Liver (tissue), 9 donors: ENCODE data around the gene BCL2. TPM values are rescaled to one million over a fixed set of nuclear protein-coding genes. Genes with fewer than 3 reads are reported as not detected.

Experiments used
- DNase-seq: peaks from one replicate; pipeline ENCODE4 v3.0.0-alpha.2; 2017; ENCODE audit warnings: low spot score
- H3K27ac ChIP-seq, 2 donors: one replicate each; pipeline ENCODE4 v1.7.0; 2013; ENCODE audit warnings: inconsistent platforms in 2 of 2, low read length in 2 of 2, control low read depth in 1 of 2, low read depth in 1 of 2, mild to moderate bottlenecking in 1 of 2
- H3K27me3 ChIP-seq, 4 donors: one replicate each; pipeline versions ENCODE4 v1.6.1 to v1.7.0; 2013; ENCODE audit warnings: low read length in 3 of 4, inconsistent platforms in 1 of 4, mild to moderate bottlenecking in 1 of 4, moderate library complexity in 1 of 4; ENCODE audit not compliant: control insufficient read depth in 4 of 4, insufficient read depth in 4 of 4
- H3K36me3 ChIP-seq, 4 donors: one replicate each; pipeline versions ENCODE4 v1.6.1 to v1.7.0; 2013; ENCODE audit warnings: low read length in 3 of 4, mild to moderate bottlenecking in 3 of 4, low read depth in 1 of 4, moderate library complexity in 1 of 4; ENCODE audit not compliant: control insufficient read depth in 4 of 4, insufficient read depth in 3 of 4
- H3K4me1 ChIP-seq, 4 donors: one replicate each; pipeline versions ENCODE4 v1.6.1 to v1.7.0; 2013; ENCODE audit warnings: low read length in 3 of 4, mild to moderate bottlenecking in 3 of 4, moderate library complexity in 1 of 4; ENCODE audit not compliant: control insufficient read depth in 4 of 4, insufficient read depth in 4 of 4
- H3K4me3 ChIP-seq, 3 donors: one replicate each; pipeline versions ENCODE4 v1.6.1 to v1.7.0; 2013; ENCODE audit warnings: low read length in 3 of 3, control low read depth in 1 of 3, low read depth in 1 of 3, mild to moderate bottlenecking in 1 of 3
- H3K9ac ChIP-seq, 2 donors: one replicate each; pipeline ENCODE4 v1.7.0; 2013; ENCODE audit warnings: low read length in 2 of 2, mild to moderate bottlenecking in 2 of 2, moderate library complexity in 2 of 2, control low read depth in 1 of 2, low read depth in 1 of 2
- H3K9me3 ChIP-seq, 4 donors: one replicate each; pipeline versions ENCODE4 v1.6.1 to v1.7.0; 2013; ENCODE audit warnings: low read length in 3 of 4; ENCODE audit not compliant: control insufficient read depth in 4 of 4
- ATF3 ChIP-seq: IDR thresholded peaks from 2 replicates; pipeline ENCODE4 v1.6.1; 2016; ENCODE audit warnings: antibody characterized with exemption
- CTCF ChIP-seq: fragments of 150-350 bp; IDR thresholded peaks from 2 replicates; pipeline ENCODE4 v1.5.1; 2017; ENCODE audit warnings: improper control_type of control experiment, low read depth, low read length; ENCODE audit not compliant: missing input control
- EGR1 ChIP-seq, 2 donors: IDR thresholded peaks; 2 replicates each; pipeline ENCODE4 v1.6.1; 2016 to 2018; ENCODE audit warnings: antibody characterized with exemption in 2 of 2, low read depth in 2 of 2
- FOXA1 ChIP-seq: IDR thresholded peaks from 2 replicates; pipeline ENCODE4 v1.6.1; 2016; ENCODE audit warnings: antibody characterized with exemption
- FOXA2 ChIP-seq: IDR thresholded peaks from 2 replicates; pipeline ENCODE4 v1.6.1; 2016; ENCODE audit warnings: antibody characterized with exemption
- GABPA ChIP-seq, 2 donors: IDR thresholded peaks in 1 of 2; conservative IDR thresholded peaks in 1 of 2; 2 replicates each; pipeline ENCODE4 v1.6.1; 2016; ENCODE audit warnings: antibody characterized with exemption in 2 of 2, mild to moderate bottlenecking in 1 of 2, moderate library complexity in 1 of 2
- HNF4A ChIP-seq, 2 donors: conservative IDR thresholded peaks; 2 replicates each; pipeline ENCODE4 v1.6.1; 2016; ENCODE audit warnings: antibody characterized with exemption in 2 of 2, mild to moderate bottlenecking in 2 of 2
- HNF4G ChIP-seq: IDR thresholded peaks from 2 replicates; pipeline ENCODE4 v1.6.1; 2016; ENCODE audit warnings: antibody characterized with exemption
- JUND ChIP-seq, 2 donors: IDR thresholded peaks; 2 replicates each; pipeline ENCODE4 v1.6.1; 2016; ENCODE audit warnings: antibody characterized with exemption in 2 of 2
- MAX ChIP-seq: IDR thresholded peaks from 2 replicates; pipeline ENCODE4 v1.6.1; 2016; ENCODE audit warnings: antibody characterized with exemption
- NR2F2 ChIP-seq: IDR thresholded peaks from 2 replicates; pipeline ENCODE4 v1.6.1; 2016; ENCODE audit warnings: antibody characterized with exemption
- RAD21 ChIP-seq, 2 donors: IDR thresholded peaks; 2 replicates each; pipeline ENCODE4 v1.6.1; 2016; ENCODE audit warnings: antibody characterized with exemption in 2 of 2, mild to moderate bottlenecking in 2 of 2
- RXRA ChIP-seq, 2 donors: IDR thresholded peaks; 2 replicates each; pipeline ENCODE4 v1.6.1; 2017 to 2018; ENCODE audit warnings: antibody characterized with exemption in 2 of 2, mild to moderate bottlenecking in 1 of 2
- TAF1 ChIP-seq: conservative IDR thresholded peaks from 2 replicates; pipeline ENCODE4 v1.6.1; 2016; ENCODE audit warnings: antibody characterized with exemption, mild to moderate bottlenecking
- YY1 ChIP-seq: IDR thresholded peaks from 2 replicates; pipeline ENCODE4 v1.6.1; 2016; ENCODE audit warnings: antibody characterized with exemption, mild to moderate bottlenecking
- WGBS: extraction: QIAGEN DNeasy Blood & Tissue Kit; methylation state at CpG from one replicate; pipeline ENCODE4 v1.1.7; 2013; 5-methylcytosine and 5-hydroxymethylcytosine counted together
- polyA plus RNA-seq, 2 donors: library from polyadenylated mRNA; stranded (reverse) in 1 of 2; unstranded in 1 of 2; fragments of 200-250 nt in 1 of 2; fragments of >200 nt in 1 of 2; fragmentation: Nextera tagmentation in 1 of 2; extraction: Ambion mirVana in 1 of 2; gene quantifications; one replicate each; pipeline versions ENCODE4 v1.2.1 to v1.2.3, GENCODE V29; 2013 to 2015
- total RNA-seq, 2 donors: library from RNA; depleted of rRNA; stranded (reverse); fragments of >200 nt; gene quantifications; one replicate each; pipeline ENCODE4 v1.2.3, GENCODE V29; 2014
- TF ChIP-seq, protein P1 (sequence below): IDR thresholded peaks from 2 replicates; pipeline ENCODE4 v1.6.1; 2016; ENCODE audit warnings: antibody characterized with exemption
- donor health status: healthy.
- donor health status: healthy.
- donor health status: healthy.
- donor health status: healthy.
- donor health status: healthy.

BCL2 gene
- total and polyA plus RNA-seq, 4 donors: 0.40 to 3.9 (median 1.4) TPM

- H3K27ac ChIP-seq: no peak overlapping the region
- no peak overlapping the region for H3K9ac ChIP-seq
- DNase-seq: no peak
- H3K36me3 ChIP-seq: no peaks in the 10 kb centered on the region
- no peak overlapping the region for H3K4me3 ChIP-seq
- H3K27me3 ChIP-seq: no peaks in the 10 kb centered on the region
- 96% methylated on average over 12 of the region's 12 CpGs for WGBS
- no peaks in the 10 kb centered on the region for H3K9me3 ChIP-seq
- TF ChIP-seq GABPA (IDR thresholded peaks at IDR 0.05 in 1 of 2, conservative IDR thresholded peaks at IDR 0.05 in 1 of 2) (no peak), CTCF (no peak), MAX (no peak)
- H3K4me1 ChIP-seq: peaks cover 0 to 10% (median 5%) of the 10 kb centered on the region in 4 donors
These were observed 214.7 kb downstream of the BCL2 start for GRCh38 chr18:63104868-63105267.

DNA sequence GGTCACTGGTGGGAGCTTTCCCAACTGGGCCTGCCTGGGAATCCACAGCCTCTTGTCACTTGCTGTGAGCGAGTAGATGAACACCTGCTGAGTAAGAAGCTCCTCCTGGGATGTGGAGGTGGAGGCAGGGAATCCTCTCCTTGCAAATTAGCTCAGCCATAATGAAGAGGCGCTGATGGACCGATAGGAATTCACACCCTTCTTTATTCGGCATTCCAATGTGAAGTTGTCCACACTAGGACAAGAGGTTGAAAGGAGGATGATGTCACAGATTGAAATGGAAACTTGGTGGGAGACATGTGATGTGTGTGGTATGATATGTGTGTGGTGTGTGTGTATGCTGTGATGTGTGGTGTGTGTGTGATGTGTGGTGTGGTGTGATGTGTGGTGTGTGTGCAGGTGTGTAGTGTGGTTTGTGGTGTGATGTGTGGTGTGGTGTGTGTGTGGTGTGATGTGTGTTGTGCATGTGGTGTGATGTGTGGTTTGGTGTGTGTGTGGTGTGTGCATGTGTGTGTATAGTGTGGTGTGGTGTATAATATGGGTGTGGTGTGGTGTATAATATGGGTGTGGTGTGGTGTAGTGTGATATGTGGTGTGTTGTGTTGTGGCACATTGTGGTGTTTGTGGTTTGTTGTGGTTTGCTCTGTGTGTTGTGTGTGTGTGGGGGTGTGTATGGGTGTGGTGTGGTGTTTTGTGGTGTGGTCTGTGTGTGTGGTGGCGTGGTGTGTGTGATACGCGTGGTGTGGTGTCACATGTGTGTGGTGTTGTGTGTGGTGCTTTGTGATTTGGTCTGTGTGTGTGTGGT, 216.4 kb downstream of the BCL2 start:
- 81% methylated on average over 7 of the region's 7 CpGs for WGBS
- H3K27ac ChIP-seq: no peak overlapping the region
- no peaks in the 10 kb centered on the region for H3K36me3 ChIP-seq
- H3K9me3 ChIP-seq: no peaks in the 10 kb centered on the region
- H3K4me3 ChIP-seq: no peak overlapping the region
- H3K27me3 ChIP-seq: no peaks in the 10 kb centered on the region
- H3K4me1 ChIP-seq: peaks cover 2 to 16% (median 8%) of the 10 kb centered on the region in 4 donors
- H3K9ac ChIP-seq: no peak overlapping the region
- no peak for TF ChIP-seq YY1
- TF ChIP-seq HNF4A (conservative IDR thresholded peaks at IDR 0.05): no peak
- no peak for TF ChIP-seq GABPA (IDR thresholded peaks at IDR 0.05 in 1 of 2, conservative IDR thresholded peaks at IDR 0.05 in 1 of 2)
- TF ChIP-seq RAD21 (IDR thresholded peaks at IDR 0.05): no peak
- TF ChIP-seq ATF3: no peak
- no peak for DNase-seq

DNA sequence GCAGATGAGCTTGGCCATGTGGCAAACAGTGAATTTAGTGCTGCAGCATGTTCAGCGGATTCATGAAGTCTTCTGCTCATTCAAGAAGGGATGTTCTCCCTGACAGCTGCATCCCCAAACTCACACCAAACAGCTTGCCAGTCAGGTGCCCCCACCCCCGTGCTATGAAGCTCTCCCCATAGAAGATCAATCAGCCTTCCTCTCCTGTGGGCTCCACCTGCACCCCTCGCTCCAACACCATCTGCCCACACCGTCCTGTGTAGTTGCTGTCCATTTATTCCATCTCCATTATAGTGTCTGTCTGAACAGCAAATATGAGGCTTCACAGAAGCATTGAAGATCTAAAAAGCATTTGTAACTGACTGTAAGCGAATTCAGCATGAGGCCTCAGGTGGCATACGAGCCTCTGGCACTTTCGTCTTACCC, 218.9 kb downstream of the BCL2 start:
- no peaks in the 10 kb centered on the region for H3K36me3 ChIP-seq
- H3K27me3 ChIP-seq: no peaks in the 10 kb centered on the region
- WGBS: 92% methylated on average over 7 of the region's 7 CpGs
- no peak overlapping the region for H3K27ac ChIP-seq
- H3K4me1 ChIP-seq: peaks cover 2 to 16% (median 8%) of the 10 kb centered on the region in 4 donors
- H3K4me3 ChIP-seq: no peak overlapping the region
- DNase-seq: no peak
- no peak overlapping the region for H3K9ac ChIP-seq
- no peaks in the 10 kb centered on the region for H3K9me3 ChIP-seq
- TF ChIP-seq CTCF: no peak
- no peak for TF ChIP-seq HNF4G
- TF ChIP-seq ATF3: no peak
- TF ChIP-seq HNF4A (conservative IDR thresholded peaks at IDR 0.05): no peak
- no peak for TF ChIP-seq JUND (IDR thresholded peaks at IDR 0.05)
- no peak for TF ChIP-seq GABPA (IDR thresholded peaks at IDR 0.05 in 1 of 2, conservative IDR thresholded peaks at IDR 0.05 in 1 of 2)
- TF ChIP-seq FOXA2: no peak
- TF ChIP-seq FOXA1: no peak
- TF ChIP-seq NR2F2: no peak
- TF ChIP-seq RXRA (IDR thresholded peaks at IDR 0.05): no peak
- no peak for TF ChIP-seq TAF1
- TF ChIP-seq YY1: no peak
- no peak for TF ChIP-seq RAD21 (IDR thresholded peaks at IDR 0.05)
- TF ChIP-seq EGR1 (IDR thresholded peaks at IDR 0.05; ENCODE audit: low read depth in 2 of 2): no peak
- TF ChIP-seq, protein P1, sequence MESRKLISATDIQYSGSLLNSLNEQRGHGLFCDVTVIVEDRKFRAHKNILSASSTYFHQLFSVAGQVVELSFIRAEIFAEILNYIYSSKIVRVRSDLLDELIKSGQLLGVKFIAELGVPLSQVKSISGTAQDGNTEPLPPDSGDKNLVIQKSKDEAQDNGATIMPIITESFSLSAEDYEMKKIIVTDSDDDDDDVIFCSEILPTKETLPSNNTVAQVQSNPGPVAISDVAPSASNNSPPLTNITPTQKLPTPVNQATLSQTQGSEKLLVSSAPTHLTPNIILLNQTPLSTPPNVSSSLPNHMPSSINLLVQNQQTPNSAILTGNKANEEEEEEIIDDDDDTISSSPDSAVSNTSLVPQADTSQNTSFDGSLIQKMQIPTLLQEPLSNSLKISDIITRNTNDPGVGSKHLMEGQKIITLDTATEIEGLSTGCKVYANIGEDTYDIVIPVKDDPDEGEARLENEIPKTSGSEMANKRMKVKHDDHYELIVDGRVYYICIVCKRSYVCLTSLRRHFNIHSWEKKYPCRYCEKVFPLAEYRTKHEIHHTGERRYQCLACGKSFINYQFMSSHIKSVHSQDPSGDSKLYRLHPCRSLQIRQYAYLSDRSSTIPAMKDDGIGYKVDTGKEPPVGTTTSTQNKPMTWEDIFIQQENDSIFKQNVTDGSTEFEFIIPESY: no peak
